ENCODE measurements around the gene CCNDBP1.
"Not testable (repeated sequence)": the region's sequence is repeated elsewhere in the genome, so short reads cannot be mapped to it uniquely, and the experiment has no call there.

CCNDBP1 gene

DNA sequence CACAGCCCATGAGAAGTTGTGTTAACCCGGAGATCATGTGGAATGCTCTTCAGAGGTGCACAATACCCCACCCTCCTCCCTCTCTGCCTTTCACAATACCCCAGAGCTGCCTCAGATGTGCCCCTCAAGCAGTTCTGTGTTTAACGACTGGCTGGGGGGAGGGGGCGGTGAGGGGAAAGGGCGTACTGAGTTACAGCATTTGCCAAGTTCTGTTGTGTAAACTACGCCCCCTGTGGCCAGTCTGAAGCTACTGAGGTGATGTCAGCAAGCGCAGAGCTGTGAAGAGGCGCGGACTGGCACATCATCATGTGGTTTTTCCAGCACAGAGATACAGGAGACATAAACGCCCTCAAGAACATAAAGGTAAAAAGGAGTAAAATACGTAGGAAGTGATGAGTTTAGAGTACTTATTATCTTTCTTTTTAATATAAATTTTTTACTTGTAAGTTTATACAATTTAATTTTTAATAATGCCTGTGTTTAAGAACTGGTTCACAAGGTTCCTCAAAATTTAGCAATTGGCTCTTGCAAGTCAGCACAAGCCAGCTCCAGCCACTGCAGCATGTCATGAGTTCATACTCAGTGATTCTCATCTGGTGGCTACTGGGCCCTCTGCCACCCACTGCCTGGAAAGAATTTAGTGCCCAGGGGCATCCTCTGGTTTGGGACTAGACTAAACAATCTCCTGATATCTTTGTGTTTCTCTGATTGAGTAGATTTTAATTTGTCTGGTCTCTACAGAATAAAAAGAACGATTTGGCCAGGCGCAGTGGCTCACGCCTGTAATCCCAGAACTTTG, 33.9 kb downstream of the CCNDBP1 start:
- H3K4me3 ChIP-seq (ENCODE audit: low read length), result no peak overlapping the region
- DNase-seq (ENCODE audit: low read depth), result no peak
- TF ChIP-seq, protein P1, sequence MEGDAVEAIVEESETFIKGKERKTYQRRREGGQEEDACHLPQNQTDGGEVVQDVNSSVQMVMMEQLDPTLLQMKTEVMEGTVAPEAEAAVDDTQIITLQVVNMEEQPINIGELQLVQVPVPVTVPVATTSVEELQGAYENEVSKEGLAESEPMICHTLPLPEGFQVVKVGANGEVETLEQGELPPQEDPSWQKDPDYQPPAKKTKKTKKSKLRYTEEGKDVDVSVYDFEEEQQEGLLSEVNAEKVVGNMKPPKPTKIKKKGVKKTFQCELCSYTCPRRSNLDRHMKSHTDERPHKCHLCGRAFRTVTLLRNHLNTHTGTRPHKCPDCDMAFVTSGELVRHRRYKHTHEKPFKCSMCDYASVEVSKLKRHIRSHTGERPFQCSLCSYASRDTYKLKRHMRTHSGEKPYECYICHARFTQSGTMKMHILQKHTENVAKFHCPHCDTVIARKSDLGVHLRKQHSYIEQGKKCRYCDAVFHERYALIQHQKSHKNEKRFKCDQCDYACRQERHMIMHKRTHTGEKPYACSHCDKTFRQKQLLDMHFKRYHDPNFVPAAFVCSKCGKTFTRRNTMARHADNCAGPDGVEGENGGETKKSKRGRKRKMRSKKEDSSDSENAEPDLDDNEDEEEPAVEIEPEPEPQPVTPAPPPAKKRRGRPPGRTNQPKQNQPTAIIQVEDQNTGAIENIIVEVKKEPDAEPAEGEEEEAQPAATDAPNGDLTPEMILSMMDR (conservative IDR thresholded peaks at IDR 0.05; ENCODE audit: low read depth, low read length), result peak; percentile 44

- H3K4me3 ChIP-seq (ENCODE audit: low read length), result no peak overlapping the region
- TF ChIP-seq, protein P1 (conservative IDR thresholded peaks at IDR 0.05; ENCODE audit: low read depth, low read length), result no peak
- DNase-seq (ENCODE audit: low read depth), result no peak
These were observed 35.0 kb downstream of the CCNDBP1 start for GRCh38 chr15:43219929-43220928.

GRCh38 chr15:43220991-43221403, 35.8 kb downstream of the CCNDBP1 start, which contains the start of gene EPB42:
TSS of gene EPB42 (minus strand) at chr15:43221018. CDS start at chr15:43220825, 193 bp downstream.
- TF ChIP-seq, protein P1 (conservative IDR thresholded peaks at IDR 0.05; ENCODE audit: low read depth, low read length), result no peak
- no peak for DNase-seq (ENCODE audit: low read depth)
- no peak within 1 kb of the TSS for H3K4me3 ChIP-seq (ENCODE audit: low read length)

DNA sequence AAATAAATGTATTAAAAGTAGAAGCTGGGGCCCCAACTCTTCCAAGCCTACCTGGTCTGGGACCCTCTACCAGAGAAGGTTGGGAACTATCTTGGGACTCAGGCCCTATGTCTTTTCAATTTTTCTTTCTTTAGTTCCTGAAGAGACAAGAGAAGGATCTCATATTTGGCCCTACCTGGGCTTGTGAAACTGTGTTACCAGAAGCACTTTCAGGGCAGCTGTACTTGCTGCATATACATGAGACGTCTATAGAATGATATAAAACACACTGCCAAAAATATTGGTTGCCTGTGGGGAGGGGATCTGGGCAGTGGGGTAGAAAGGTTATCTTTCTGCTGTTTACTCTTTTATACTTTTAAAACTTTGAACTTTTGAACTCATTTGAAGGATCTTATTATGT, 36.2 kb downstream of the CCNDBP1 start:
- DNase-seq (ENCODE audit: low read depth), result no peak
- TF ChIP-seq, protein P1 (conservative IDR thresholded peaks at IDR 0.05; ENCODE audit: low read depth, low read length), result no peak
- no peak overlapping the region for H3K4me3 ChIP-seq (ENCODE audit: low read length)

- H3K4me3 ChIP-seq (ENCODE audit: low read length), result no peak overlapping the region
- TF ChIP-seq, protein P1 (conservative IDR thresholded peaks at IDR 0.05; ENCODE audit: low read depth, low read length), result peak; percentile 87
- no peak for DNase-seq (ENCODE audit: low read depth)
These were observed 40.2 kb downstream of the CCNDBP1 start for GRCh38 chr15:43225201-43225949.

- DNase-seq (ENCODE audit: low read depth); H3K4me3 ChIP-seq (ENCODE audit: low read length): not testable (repeated sequence)
These were observed 40.7 kb downstream of the CCNDBP1 start for GRCh38 chr15:43225950-43226255.
